NOMO-1 treated with dmso at 0.1 percent for 144 hours (cell line): ENCODE results near the gene NEGR1.
A peak's percentile ranks its signal among the peaks of the same experiment; 100 is the strongest.
"Not testable (repeated sequence)": the region's sequence is repeated elsewhere in the genome, so short reads cannot be mapped to it uniquely, and the experiment has no call there.

Experiments used
- DNase-seq: peaks from one replicate; lab custom pipeline; 2025; ENCODE audit not compliant: unreplicated experiment; lab: John Stamatoyannopoulos, UW

Gene NEGR1

GRCh38 chr1:72282271-72283021 lies at the start of gene NEGR1:
Gene NEGR1 (minus strand): TSS chr1:72282539.
- peak; percentile 70 for DNase-seq

GRCh38 chr1:72326494-72326893 lies 44.2 kb upstream of the NEGR1 start:
- no peak for DNase-seq

DNA sequence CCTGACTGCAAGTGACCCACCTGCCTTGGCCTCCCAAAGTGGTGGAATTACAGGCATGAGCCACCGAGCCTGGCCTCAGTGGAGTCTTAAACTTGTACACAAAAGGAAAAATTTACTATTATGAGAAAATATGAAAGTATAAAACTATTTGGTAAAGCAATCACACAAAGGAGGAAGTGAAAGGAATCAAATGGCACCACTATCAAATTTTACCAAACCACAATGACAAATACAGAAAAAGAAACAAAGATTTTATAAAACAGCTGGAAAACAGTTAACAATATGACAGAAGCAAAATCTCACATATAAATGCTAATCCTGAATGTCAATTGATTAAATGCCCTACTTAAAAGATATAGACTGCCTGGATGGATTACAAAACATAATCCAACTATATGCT lies 42.1 kb upstream of the NEGR1 start:
- DNase-seq, result no peak

DNA sequence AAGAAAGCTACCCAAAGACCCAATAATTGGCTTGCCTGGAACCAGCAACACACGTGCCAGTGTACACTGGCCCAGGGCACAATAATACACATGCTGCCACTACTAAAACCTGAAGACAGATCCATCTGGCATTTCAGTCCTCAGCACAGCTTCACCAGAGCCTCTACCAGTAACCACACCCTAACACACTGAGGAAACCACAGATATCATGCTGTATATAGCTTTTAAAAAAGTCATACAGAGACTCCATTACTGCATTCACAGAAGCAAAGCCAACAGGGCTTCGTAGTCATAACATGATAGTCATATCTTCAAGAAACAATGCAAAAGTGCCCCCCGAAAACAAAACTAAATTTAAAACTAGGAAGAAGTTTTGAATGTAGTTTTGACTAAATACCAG lies 40.6 kb upstream of the NEGR1 start:
- no peak for DNase-seq

DNA sequence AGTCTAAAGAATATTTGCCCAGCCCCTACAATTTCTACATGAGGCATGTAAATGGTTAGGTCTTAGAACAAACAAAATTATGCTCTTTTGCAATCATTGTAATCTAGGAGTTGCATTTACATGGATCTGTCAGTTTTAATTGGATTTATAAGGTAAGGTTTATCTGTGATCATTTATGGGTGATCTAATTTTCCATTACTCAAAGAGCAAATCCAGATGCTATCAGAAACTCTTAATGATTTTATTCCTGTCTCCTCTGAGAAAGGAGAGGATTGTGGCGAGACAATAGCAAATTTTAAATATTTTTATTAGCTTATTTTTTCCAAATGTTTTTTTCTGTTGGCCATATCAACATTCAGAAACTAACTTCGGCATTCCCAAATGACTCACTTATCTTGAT lies 14.2 kb upstream of the NEGR1 start:
- DNase-seq, result no peak

DNA sequence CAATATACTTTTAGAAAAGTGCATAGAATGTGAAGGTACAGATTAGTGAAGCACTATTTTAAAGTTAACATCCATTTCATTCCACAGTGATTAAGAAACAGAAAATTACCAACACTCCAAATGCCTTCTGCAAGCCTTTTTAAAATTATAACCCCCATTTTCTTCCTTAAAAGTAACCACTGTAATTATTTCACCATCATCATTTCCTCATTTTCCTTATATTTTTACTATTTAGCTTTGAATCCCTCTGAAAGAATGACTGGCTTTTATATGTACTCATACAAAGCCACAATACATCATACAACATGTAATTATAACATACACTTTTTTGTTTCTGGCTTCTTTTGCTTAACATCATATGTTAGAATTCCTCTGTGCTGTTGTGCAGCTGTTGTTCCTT lies 6.5 kb upstream of the NEGR1 start:
- DNase-seq, result peak; percentile 25

GRCh38 chr1:72286401-72286800 lies 4.1 kb upstream of the NEGR1 start:
- no peak for DNase-seq

DNA sequence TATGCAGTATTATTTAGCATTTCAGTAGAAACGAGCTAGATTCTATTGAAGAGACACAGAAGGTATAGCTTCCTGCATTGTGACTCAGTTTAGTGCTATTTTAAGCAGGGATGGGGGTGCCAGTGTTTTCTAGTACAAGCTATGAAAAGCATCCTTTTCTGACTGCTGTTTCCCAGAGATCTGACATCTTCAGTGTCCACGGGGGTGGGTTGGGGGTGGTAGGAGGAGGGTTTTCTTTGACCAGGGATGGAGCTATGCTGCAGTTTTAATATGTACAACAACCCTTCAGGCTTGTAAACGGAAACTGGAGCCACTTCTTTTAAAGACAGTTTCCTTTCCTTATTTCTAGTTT lies 2.7 kb upstream of the NEGR1 start:
- DNase-seq, result no peak

DNA sequence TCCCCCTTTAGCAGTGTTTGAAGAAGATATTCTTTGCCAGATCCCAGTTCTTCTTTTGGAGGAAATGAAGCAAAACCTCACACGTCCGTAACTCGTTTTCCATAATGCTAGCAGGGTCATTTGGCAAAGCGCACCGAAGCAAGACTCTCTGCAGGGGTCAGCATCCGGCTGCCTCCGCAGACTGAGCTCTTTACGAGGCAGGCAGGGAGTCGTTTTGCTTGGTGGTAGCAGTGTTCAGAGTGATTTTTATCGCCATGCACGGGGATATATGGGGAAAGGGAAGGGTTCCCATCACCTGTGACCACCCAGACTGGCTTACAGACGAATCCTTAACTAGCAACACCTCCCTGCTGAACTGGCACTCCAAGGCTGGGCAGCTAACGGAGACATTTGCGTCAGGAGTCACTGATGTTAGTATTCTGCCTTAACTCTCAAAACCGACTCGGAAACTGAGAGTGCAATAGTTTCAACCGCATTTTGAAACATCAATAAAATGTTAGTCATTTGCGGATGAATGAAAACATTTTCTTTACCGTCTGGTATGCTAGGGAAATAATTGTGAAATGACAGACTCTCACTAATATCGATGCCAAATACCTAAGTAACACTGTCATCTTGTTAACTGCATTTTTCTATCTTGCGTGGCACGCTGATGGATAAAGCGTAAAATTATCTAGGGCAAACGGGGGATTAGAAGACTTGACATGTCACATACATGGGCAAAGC lies 2.2 kb upstream of the NEGR1 start:
- peak; percentile 45 for DNase-seq

- DNase-seq, result no peak
Observed at GRCh38 chr1:72284084-72284347, 1.7 kb upstream of the NEGR1 start.

DNA sequence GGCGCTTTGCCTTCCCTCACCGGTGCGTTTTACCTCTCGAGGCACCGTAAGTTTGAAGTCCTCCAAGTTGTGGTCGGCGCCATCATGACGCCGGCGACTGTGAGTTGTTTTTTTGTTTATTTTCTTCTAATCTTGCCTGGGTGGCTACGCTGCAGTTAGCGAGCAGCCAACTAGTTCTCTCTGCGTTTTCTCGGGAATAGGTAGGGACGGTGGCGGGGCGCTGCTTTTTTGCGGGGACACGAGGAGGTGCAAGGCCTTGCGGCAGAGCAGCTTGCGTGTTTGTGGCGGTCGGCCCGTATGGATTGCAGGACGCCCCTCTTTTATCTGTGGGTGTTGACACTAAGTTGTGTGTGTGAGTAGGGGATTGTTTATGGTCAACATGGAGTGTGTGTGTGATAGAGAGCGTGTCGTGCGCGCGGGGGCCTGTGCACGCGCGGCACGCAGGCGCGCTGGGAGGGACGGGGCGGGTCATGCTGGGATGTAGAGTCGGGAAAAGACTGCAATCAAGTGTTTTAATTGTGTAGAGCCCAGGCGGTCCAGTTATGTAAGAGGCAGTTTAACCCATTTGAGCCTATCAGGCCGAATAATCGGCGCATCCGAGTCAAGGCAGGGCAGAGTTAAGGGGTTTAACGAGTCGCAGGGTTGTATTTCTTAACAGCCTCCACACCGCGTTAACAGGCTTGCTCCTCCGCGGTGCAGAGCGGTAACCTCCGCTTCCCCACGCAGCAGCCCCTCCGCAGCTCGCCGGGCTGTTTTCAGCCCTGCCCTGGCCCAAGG lies 1.2 kb upstream of the NEGR1 start:
- peak; percentile 69 for DNase-seq

DNA sequence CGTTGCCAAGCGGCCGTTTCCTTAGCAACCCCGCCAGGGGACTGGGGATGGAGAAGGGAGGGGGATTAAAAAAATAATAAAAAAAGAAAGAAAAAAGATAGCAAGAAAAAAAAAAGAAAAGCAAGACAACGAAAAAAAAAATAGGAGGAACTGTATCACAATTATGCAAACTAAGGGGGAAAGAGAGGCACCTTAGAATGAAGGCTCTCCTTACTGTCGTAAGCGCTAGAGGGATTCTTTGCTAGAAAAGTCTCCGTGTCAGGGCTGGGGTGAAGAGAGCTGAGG lies 625 bp upstream of the NEGR1 start:
- no peak for DNase-seq

DNA sequence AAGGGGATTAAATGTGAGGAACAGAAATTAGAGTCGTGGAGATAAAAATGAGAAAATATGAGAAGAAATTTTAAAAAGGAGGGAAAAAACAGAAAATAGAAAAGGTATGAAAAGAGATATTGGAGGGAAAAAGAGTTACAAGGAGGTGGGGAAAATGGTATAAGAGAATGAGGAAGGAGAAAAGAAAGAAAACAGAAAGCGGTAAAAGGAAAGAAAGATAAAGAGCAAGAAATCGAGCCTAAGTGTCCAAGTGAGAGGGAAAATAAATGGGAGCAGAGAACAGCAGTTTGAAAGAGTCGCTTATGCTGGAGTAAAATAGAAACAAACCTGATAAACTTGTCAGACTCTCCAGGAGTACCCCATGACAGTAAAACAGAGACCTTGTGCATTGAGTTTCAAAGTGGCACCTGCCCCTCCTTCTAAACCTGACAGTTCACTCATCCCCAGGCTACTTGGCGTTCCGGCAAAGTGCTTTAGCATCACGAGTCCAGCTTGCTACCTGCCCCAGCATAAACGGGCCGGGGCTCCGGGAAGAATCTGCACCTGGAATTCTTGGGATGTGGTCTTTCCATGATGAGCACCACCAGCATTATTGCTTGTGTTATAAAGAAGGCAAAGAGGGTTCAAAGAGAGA lies 585 bp downstream of the NEGR1 start:
- no peak for DNase-seq

- DNase-seq, result peak; percentile 31
Observed at GRCh38 chr1:72281144-72281543, 1.2 kb downstream of the NEGR1 start.

DNA sequence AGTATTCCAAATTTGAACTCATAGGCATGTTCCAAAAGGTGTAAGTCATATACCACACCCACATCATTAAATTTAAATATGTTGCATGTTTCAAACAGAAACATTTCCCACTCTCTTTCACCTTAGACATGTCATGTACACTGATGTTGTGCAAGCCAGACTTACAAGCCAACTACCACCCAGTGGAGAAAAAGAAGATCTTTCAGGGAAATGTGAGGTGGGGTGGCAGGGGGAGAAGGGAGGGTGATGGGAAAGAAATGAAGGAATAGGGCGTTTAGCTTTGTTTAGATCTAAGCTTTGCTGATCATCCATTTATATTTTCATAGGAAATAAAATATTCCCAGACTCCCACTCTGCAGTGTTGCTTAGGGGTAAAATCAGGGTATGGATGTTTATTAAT lies 1.6 kb downstream of the NEGR1 start:
- no peak for DNase-seq

- DNase-seq, result no peak
Observed at GRCh38 chr1:72280131-72280530, 2.2 kb downstream of the NEGR1 start.

GRCh38 chr1:72278461-72278860 lies 3.9 kb downstream of the NEGR1 start:
- DNase-seq, result no peak

GRCh38 chr1:72271555-72272085 lies 10.7 kb downstream of the NEGR1 start:
- DNase-seq, result no peak

GRCh38 chr1:72262735-72263134 lies 19.6 kb downstream of the NEGR1 start:
- DNase-seq, result no peak

- DNase-seq, result no peak
Observed at GRCh38 chr1:72253132-72253531, 29.2 kb downstream of the NEGR1 start.

DNA sequence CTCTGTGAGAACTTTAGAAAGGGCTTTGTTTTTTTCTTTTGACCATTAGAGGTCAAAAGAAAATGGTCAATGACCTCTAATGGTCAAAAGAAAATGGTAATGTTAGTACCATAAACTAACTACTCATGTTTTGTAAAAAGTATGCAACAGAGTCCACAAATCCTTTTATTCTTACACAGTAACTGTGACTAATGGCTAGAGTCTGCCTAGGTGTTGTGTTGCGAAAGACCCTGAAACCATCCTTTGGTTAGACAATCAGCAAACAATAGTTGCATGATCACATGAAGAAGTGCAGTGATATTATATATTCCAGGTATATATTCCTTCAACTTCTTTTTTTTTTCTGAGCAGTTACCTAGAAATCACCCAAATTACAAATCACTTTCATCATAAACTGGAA lies 40.9 kb downstream of the NEGR1 start:
- DNase-seq, result no peak

DNA sequence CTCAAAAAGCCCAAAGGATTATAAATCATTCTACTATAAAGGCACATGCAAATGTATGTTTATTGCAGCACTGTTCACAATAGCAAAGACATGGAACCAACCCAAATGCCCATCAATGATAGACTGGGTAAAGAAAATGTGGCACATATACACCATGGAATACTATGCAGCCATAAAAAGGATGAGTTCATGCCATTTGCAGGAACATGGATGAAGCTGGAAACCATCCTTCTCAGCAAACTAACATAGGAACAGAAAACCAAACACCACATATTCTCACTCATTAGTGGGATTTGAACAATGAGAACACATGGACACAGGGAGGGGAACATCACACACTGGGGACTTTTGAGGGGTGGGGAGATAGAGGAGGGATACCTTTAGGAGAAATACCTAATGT lies 46.4 kb downstream of the NEGR1 start:
- not testable (repeated sequence) for DNase-seq
